ENCODE results near the gene AJM1. TPM values are rescaled to one million over a fixed set of nuclear protein-coding genes. Genes with fewer than 3 reads are reported as not detected.

Gene AJM1
- total RNA-seq, 2 experiments from 2014 or later: 2.4 to 5.1 TPM

GRCh38 chr9:136889858-136890257 lies 47.6 kb downstream of the AJM1 start:
- no peaks in the 10 kb centered on the region for H3K9me3 ChIP-seq (ENCODE audit: low read length)
- H2AFZ ChIP-seq (ENCODE audit: low read length): no peak overlapping the region
- intact Hi-C loops (cut with micrococcal nuclease; ENCODE audit: unreplicated experiment): loop anchor here (5.0 kb wide), 1 partner anchor 103 kb away; no protein-coding TSS in a partner anchor
- no TSS peak for BruUV-seq (replicated peaks)
- ChIA-PET POLR2A (interaction anchor here (0.8 kb wide), 1 partner anchor 10 kb away, joined by 4 read pairs; no protein-coding TSS in a partner anchor), CTCF (ENCODE audit: unreplicated experiment) (no interaction called here)
- DNase-seq (ENCODE audit: low spot score): no peak
- H3K4me2 ChIP-seq (ENCODE audit: low read length): no peak overlapping the region
- peaks cover 40% of the 10 kb centered on the region for H3K36me3 ChIP-seq (ENCODE audit: insufficient read depth, low read length)
- peaks cover 5% of the 10 kb centered on the region for H3K4me1 ChIP-seq (ENCODE audit: insufficient read depth, low read length, poor library complexity, severe bottlenecking)
- TF ChIP-seq CTCF (conservative IDR thresholded peaks at IDR 0.05; ENCODE audit: low read length) (no peak), EZH2phosphoT487 (IDR thresholded peaks at IDR 0.05; ENCODE audit: borderline replicate concordance, low read depth, low read length) (no peak)
- no peak overlapping the region for H3K27ac ChIP-seq (ENCODE audit: low read depth, low read length, poor library complexity, severe bottlenecking)
- H3K4me3 ChIP-seq (ENCODE audit: low read depth, low read length, poor library complexity, severe bottlenecking): no peak overlapping the region
- peaks cover 10% of the 10 kb centered on the region; the same call in 1 of the 2 replicates for H4K20me1 ChIP-seq (ENCODE audit: insufficient read depth, low read length)
- no peaks in the 10 kb centered on the region for H3K9me2 ChIP-seq (ENCODE audit: insufficient read depth, low read length)
- H3K79me2 ChIP-seq (ENCODE audit: insufficient read depth, low read depth, low read length): peaks cover 77% of the 10 kb centered on the region

GRCh38 chr9:136890661-136891060 lies 48.4 kb downstream of the AJM1 start:
- CTCF ChIA-PET (ENCODE audit: unreplicated experiment): no interaction called here
- BruUV-seq (replicated peaks): no TSS peak
- H4K20me1 ChIP-seq (ENCODE audit: insufficient read depth, low read length): peaks cover 10% of the 10 kb centered on the region; the same call in 1 of the 2 replicates
- no peak overlapping the region for H3K4me2 ChIP-seq (ENCODE audit: low read length)
- H3K9me3 ChIP-seq (ENCODE audit: low read length): no peaks in the 10 kb centered on the region
- intact Hi-C loops (cut with micrococcal nuclease; ENCODE audit: unreplicated experiment): no loop called here
- H3K9me2 ChIP-seq (ENCODE audit: insufficient read depth, low read length): no peaks in the 10 kb centered on the region
- no peak for DNase-seq (ENCODE audit: low spot score)
- H2AFZ ChIP-seq (ENCODE audit: low read length): no peak overlapping the region
- no peak overlapping the region for H3K27ac ChIP-seq (ENCODE audit: low read depth, low read length, poor library complexity, severe bottlenecking)
- H3K4me1 ChIP-seq (ENCODE audit: insufficient read depth, low read length, poor library complexity, severe bottlenecking): no peaks in the 10 kb centered on the region
- TF ChIP-seq CTCF (conservative IDR thresholded peaks at IDR 0.05; ENCODE audit: low read length) (no peak), EZH2phosphoT487 (IDR thresholded peaks at IDR 0.05; ENCODE audit: borderline replicate concordance, low read depth, low read length) (no peak)
- POLR2A ChIA-PET: interaction anchor here (0.8 kb wide), 1 partner anchor 11 kb away, joined by 4 read pairs; no protein-coding TSS in a partner anchor
- H3K79me2 ChIP-seq (ENCODE audit: insufficient read depth, low read depth, low read length): peaks cover 80% of the 10 kb centered on the region
- H3K36me3 ChIP-seq (ENCODE audit: insufficient read depth, low read length): peaks cover 48% of the 10 kb centered on the region
- no peak overlapping the region for H3K4me3 ChIP-seq (ENCODE audit: low read depth, low read length, poor library complexity, severe bottlenecking)

Small RNA genes within 50 kb of the gene (microRNA-seq; reads per million reads assigned to microRNA genes)
- gene MIR4292 (ENCODE audit: borderline replicate concordance) (not detected), gene MIR4479 (ENCODE audit: borderline replicate concordance) (12.1 reads per million, percentile 17 among the genes with 10 or more reads in this experiment)

Small RNA genes within 50 kb of the gene (small RNA-seq; reads per million reads assigned to genes)
- gene AL355987.2: not detected
- not detected for gene MIR4292
- not detected for gene MIR4479

Other genes with a start within 250 kb of the AJM1 start
- not detected in 2 replicates for gene EGFL7, start 179.6 kb upstream of the AJM1 start, total RNA-seq (2014; rRNA removed; shearing (Covaris generic))
- not detected in 2 replicates for gene EGFL7, start 179.6 kb upstream of the AJM1 start, total RNA-seq (2022)
- gene AGPAT2, start 155.0 kb upstream of the AJM1 start, total RNA-seq (2014; rRNA removed; shearing (Covaris generic)): 20.8 and 29.6 TPM in 2 replicates
- 15.2 and 18.3 TPM in 2 replicates for gene AGPAT2, start 155.0 kb upstream of the AJM1 start, total RNA-seq (2022)
- gene DIPK1B, start 129.9 kb upstream of the AJM1 start, total RNA-seq (2014; rRNA removed; shearing (Covaris generic)): 13.3 and 13.9 TPM in 2 replicates
- gene DIPK1B, start 129.9 kb upstream of the AJM1 start, total RNA-seq (2022): 0.30 and 0.74 TPM in 2 replicates
- not detected in 2 replicates for gene LCN10, start 99.5 kb upstream of the AJM1 start, total RNA-seq (2014; rRNA removed; shearing (Covaris generic))
- not detected in 2 replicates for gene LCN10, start 99.5 kb upstream of the AJM1 start, total RNA-seq (2022)
- gene LCN6, start 94.0 kb upstream of the AJM1 start, total RNA-seq (2014; rRNA removed; shearing (Covaris generic)): not detected in 2 replicates
- not detected in 2 replicates for gene LCN6, start 94.0 kb upstream of the AJM1 start, total RNA-seq (2022)
- not detected in 2 replicates for gene LCN8, start 84.2 kb upstream of the AJM1 start, total RNA-seq (2014; rRNA removed; shearing (Covaris generic))
- gene LCN8, start 84.2 kb upstream of the AJM1 start, total RNA-seq (2022): not detected in 2 replicates
- not detected in 2 replicates for gene LCN15, start 78.0 kb upstream of the AJM1 start, total RNA-seq (2014; rRNA removed; shearing (Covaris generic))
- gene LCN15, start 78.0 kb upstream of the AJM1 start, total RNA-seq (2022): not detected in 2 replicates
- 61.9 and 70.2 TPM in 2 replicates for gene TMEM141, start 51.1 kb upstream of the AJM1 start, total RNA-seq (2014; rRNA removed; shearing (Covaris generic))
- 41.5 and 43.2 TPM in 2 replicates for gene TMEM141, start 51.1 kb upstream of the AJM1 start, total RNA-seq (2022)
- 1.3 and 2.2 TPM in 2 replicates for gene CCDC183, start 46.1 kb upstream of the AJM1 start, total RNA-seq (2014; rRNA removed; shearing (Covaris generic))
- gene CCDC183, start 46.1 kb upstream of the AJM1 start, total RNA-seq (2022): 0.44 and 0.88 TPM in 2 replicates
- gene RABL6, start 34.5 kb upstream of the AJM1 start, total RNA-seq (2014; rRNA removed; shearing (Covaris generic)): 97.0 and 113 TPM in 2 replicates
- 126 and 133 TPM in 2 replicates for gene RABL6, start 34.5 kb upstream of the AJM1 start, total RNA-seq (2022)
- 56.9 and 81.9 TPM in 2 replicates for gene PHPT1, start 6.9 kb downstream of the AJM1 start, total RNA-seq (2014; rRNA removed; shearing (Covaris generic))
- gene PHPT1, start 6.9 kb downstream of the AJM1 start, total RNA-seq (2022): 42.4 and 49.9 TPM in 2 replicates
- gene MAMDC4, start 9.9 kb downstream of the AJM1 start, total RNA-seq (2014; rRNA removed; shearing (Covaris generic)): 11.7 and 14.0 TPM in 2 replicates
- 12.7 and 14.2 TPM in 2 replicates for gene MAMDC4, start 9.9 kb downstream of the AJM1 start, total RNA-seq (2022)
- gene EDF1, start 23.8 kb downstream of the AJM1 start, total RNA-seq (2014; rRNA removed; shearing (Covaris generic)): 272 and 409 TPM in 2 replicates
- 222 and 246 TPM in 2 replicates for gene EDF1, start 23.8 kb downstream of the AJM1 start, total RNA-seq (2022)
- gene TRAF2, start 44.0 kb downstream of the AJM1 start, total RNA-seq (2014; rRNA removed; shearing (Covaris generic)): 31.4 and 34.7 TPM in 2 replicates
- 40.5 and 43.7 TPM in 2 replicates for gene TRAF2, start 44.0 kb downstream of the AJM1 start, total RNA-seq (2022)
- 78.7 and 89.6 TPM in 2 replicates for gene FBXW5, start 102.3 kb downstream of the AJM1 start, total RNA-seq (2014; rRNA removed; shearing (Covaris generic))
- 59.1 and 63.3 TPM in 2 replicates for gene FBXW5, start 102.3 kb downstream of the AJM1 start, total RNA-seq (2022)
- 0.95 and 1.0 TPM in 2 replicates for gene C8G, start 102.8 kb downstream of the AJM1 start, total RNA-seq (2014; rRNA removed; shearing (Covaris generic))
- gene C8G, start 102.8 kb downstream of the AJM1 start, total RNA-seq (2022): 2.1 and 2.2 TPM in 2 replicates
- gene LCN12, start 109.8 kb downstream of the AJM1 start, total RNA-seq (2014; rRNA removed; shearing (Covaris generic)): 0.95 and 6.5 TPM in 2 replicates
- 3.5 and 3.7 TPM in 2 replicates for gene LCN12, start 109.8 kb downstream of the AJM1 start, total RNA-seq (2022)
- not detected in 2 replicates for gene PTGDS, start 135.0 kb downstream of the AJM1 start, total RNA-seq (2014; rRNA removed; shearing (Covaris generic))
- gene PTGDS, start 135.0 kb downstream of the AJM1 start, total RNA-seq (2022): not detected in 2 replicates
- not detected in 2 replicates for gene LCNL1, start 140.5 kb downstream of the AJM1 start, total RNA-seq (2014; rRNA removed; shearing (Covaris generic))
- not detected in 2 replicates for gene LCNL1, start 140.5 kb downstream of the AJM1 start, total RNA-seq (2022)
- gene PAXX, start 149.9 kb downstream of the AJM1 start, total RNA-seq (2014; rRNA removed; shearing (Covaris generic)): 63.5 and 66.5 TPM in 2 replicates
- gene PAXX, start 149.9 kb downstream of the AJM1 start, total RNA-seq (2022): 45.7 and 46.3 TPM in 2 replicates
- not detected in 2 replicates for gene CLIC3, start 154.1 kb downstream of the AJM1 start, total RNA-seq (2014; rRNA removed; shearing (Covaris generic))
- gene CLIC3, start 154.1 kb downstream of the AJM1 start, total RNA-seq (2022): not detected in 2 replicates
- gene ABCA2, start 185.8 kb downstream of the AJM1 start, total RNA-seq (2014; rRNA removed; shearing (Covaris generic)): 2.4 and 4.1 TPM in 2 replicates
- 8.3 and 10.6 TPM in 2 replicates for gene ABCA2, start 185.8 kb downstream of the AJM1 start, total RNA-seq (2022)
- gene FUT7, start 189.6 kb downstream of the AJM1 start, total RNA-seq (2014; rRNA removed; shearing (Covaris generic)): not detected in 2 replicates
- 0.21 TPM in 1 of 2 replicates, not detected in the other for gene FUT7, start 189.6 kb downstream of the AJM1 start, total RNA-seq (2022)
- 0.21 and 0.32 TPM in 2 replicates for gene NPDC1, start 203.7 kb downstream of the AJM1 start, total RNA-seq (2014; rRNA removed; shearing (Covaris generic))
- gene NPDC1, start 203.7 kb downstream of the AJM1 start, total RNA-seq (2022): 0.38 and 0.39 TPM in 2 replicates
- 0.16 TPM in 1 of 2 replicates, not detected in the other for gene ENTPD2, start 211.6 kb downstream of the AJM1 start, total RNA-seq (2014; rRNA removed; shearing (Covaris generic))
- gene ENTPD2, start 211.6 kb downstream of the AJM1 start, total RNA-seq (2022): not detected in 2 replicates
- gene SAPCD2, start 228.1 kb downstream of the AJM1 start, total RNA-seq (2014; rRNA removed; shearing (Covaris generic)): 65.9 and 74.0 TPM in 2 replicates
- 51.4 and 57.2 TPM in 2 replicates for gene SAPCD2, start 228.1 kb downstream of the AJM1 start, total RNA-seq (2022)
- 5.3 and 5.7 TPM in 2 replicates for gene UAP1L1, start 235.0 kb downstream of the AJM1 start, total RNA-seq (2014; rRNA removed; shearing (Covaris generic))
- 12.3 and 16.7 TPM in 2 replicates for gene UAP1L1, start 235.0 kb downstream of the AJM1 start, total RNA-seq (2022)
- 22.5 and 32.7 TPM in 2 replicates for gene MAN1B1, start 244.5 kb downstream of the AJM1 start, total RNA-seq (2014; rRNA removed; shearing (Covaris generic))
- 38.8 and 43.4 TPM in 2 replicates for gene MAN1B1, start 244.5 kb downstream of the AJM1 start, total RNA-seq (2022)

Data from OCI-LY7 (cell line).